CD4-positive, alpha-beta T cell treated with Interleukin-6 for 4 hours (primary cell): ENCODE measurements around the gene PTCSC3.

ENCODE experiments used
- DNase-seq: peaks from one replicate; pipeline ENCODE4 v3.0.0-alpha.2; 2020; ENCODE audit warnings: mixed read lengths

The PTCSC3 gene

GRCh38 chr14:36176524-36176923, at the start of gene PTCSC3:
PTCSC3 (minus strand) TSS chr14:36176722.
- no peak for DNase-seq

GRCh38 chr14:36226164-36226563, 49.6 kb upstream of the PTCSC3 start:
- no peak for DNase-seq

- DNase-seq = no peak
These were observed 47.7 kb upstream of the PTCSC3 start for GRCh38 chr14:36224176-36224575.

- DNase-seq = no peak
These were observed 47.0 kb upstream of the PTCSC3 start for GRCh38 chr14:36223558-36223957.

GRCh38 chr14:36222952-36223468, 46.5 kb upstream of the PTCSC3 start:
- DNase-seq = no peak

- no peak for DNase-seq
These were observed 45.8 kb upstream of the PTCSC3 start for GRCh38 chr14:36222337-36222736.

GRCh38 chr14:36221112-36221511, 44.6 kb upstream of the PTCSC3 start:
- DNase-seq = no peak

GRCh38 chr14:36217732-36218131, 41.2 kb upstream of the PTCSC3 start:
- DNase-seq = no peak

GRCh38 chr14:36217027-36217426, 40.5 kb upstream of the PTCSC3 start:
- no peak for DNase-seq

GRCh38 chr14:36215217-36215598, 38.7 kb upstream of the PTCSC3 start:
- no peak for DNase-seq

- no peak for DNase-seq
These were observed 38.1 kb upstream of the PTCSC3 start for GRCh38 chr14:36214476-36215216.

- no peak for DNase-seq
These were observed 36.5 kb upstream of the PTCSC3 start for GRCh38 chr14:36212987-36213386.

GRCh38 chr14:36212577-36212976, 36.1 kb upstream of the PTCSC3 start:
- no peak for DNase-seq

GRCh38 chr14:36208690-36209278, 32.3 kb upstream of the PTCSC3 start:
- no peak for DNase-seq

GRCh38 chr14:36207500-36207899, 31.0 kb upstream of the PTCSC3 start:
- DNase-seq = no peak

GRCh38 chr14:36204461-36205073, 28.0 kb upstream of the PTCSC3 start:
- no peak for DNase-seq

GRCh38 chr14:36198378-36198777, 21.9 kb upstream of the PTCSC3 start:
- no peak for DNase-seq

GRCh38 chr14:36194663-36195062, 18.1 kb upstream of the PTCSC3 start:
- DNase-seq = no peak

GRCh38 chr14:36192530-36192929, 16.0 kb upstream of the PTCSC3 start:
- DNase-seq = no peak

GRCh38 chr14:36183402-36183801, 6.9 kb upstream of the PTCSC3 start:
- no peak for DNase-seq

GRCh38 chr14:36181417-36181816, 4.9 kb upstream of the PTCSC3 start:
- no peak for DNase-seq

GRCh38 chr14:36177489-36177888, 967 bp upstream of the PTCSC3 start:
- no peak for DNase-seq

GRCh38 chr14:36174767-36175424, 1.6 kb downstream of the PTCSC3 start:
- DNase-seq = no peak

- DNase-seq = no peak
These were observed 3.4 kb downstream of the PTCSC3 start for GRCh38 chr14:36173161-36173560.
